Osteoblast (primary cell): ENCODE measurements around the gene RPS21. TPM values are rescaled to one million over a fixed set of nuclear protein-coding genes. Genes with fewer than 3 reads are reported as not detected.

Experiments
- DNase-seq: peaks from one replicate; pipeline ENCODE4 v3.0.0; 2011; ENCODE audit warnings: low spot score, mixed read lengths; ENCODE audit not compliant: insufficient read length; ENCODE audit errors: missing footprints
- H2AFZ ChIP-seq: 2 replicates; pipeline ENCODE4 v1.6.0; 2011; ENCODE audit warnings: mild to moderate bottlenecking, low read length
- H3K27ac ChIP-seq: 2 replicates; pipeline ENCODE4 v1.5.1; 2011; ENCODE audit warnings: mild to moderate bottlenecking, low read depth, low read length, moderate library complexity
- H3K27me3 ChIP-seq: 2 replicates; pipeline ENCODE4 v1.6.0; 2012; ENCODE audit warnings: mild to moderate bottlenecking, control low read depth, inconsistent platforms, low read length, moderate library complexity; ENCODE audit not compliant: insufficient read depth
- H3K36me3 ChIP-seq: 2 replicates; pipeline ENCODE4 v1.5.1; 2011; ENCODE audit warnings: mild to moderate bottlenecking, low read length, control low read depth, moderate library complexity; ENCODE audit not compliant: insufficient read depth
- H3K4me1 ChIP-seq: 2 replicates; pipeline ENCODE4 v1.5.1; 2011; ENCODE audit warnings: mild to moderate bottlenecking, low read length, control low read depth, moderate library complexity; ENCODE audit not compliant: insufficient read depth
- H3K4me2 ChIP-seq: 2 replicates; pipeline ENCODE4 v1.6.0; 2011; ENCODE audit warnings: mild to moderate bottlenecking, low read length; ENCODE audit not compliant: insufficient read depth
- H3K4me3 ChIP-seq: fragments of 200-600 bp; sonication (generic); 3 replicates; pipeline ENCODE4 v1.5.1; 2012; ENCODE audit warnings: mild to moderate bottlenecking, low read length, inconsistent platforms; ENCODE audit not compliant: insufficient read depth
- H3K79me2 ChIP-seq: 2 replicates; pipeline ENCODE4 v1.6.0; 2012; ENCODE audit warnings: mild to moderate bottlenecking, low read length, control low read depth, inconsistent platforms; ENCODE audit not compliant: insufficient read depth
- H3K9me3 ChIP-seq: 2 replicates; pipeline ENCODE4 v1.5.1; 2011; ENCODE audit warnings: low read depth, low read length, control low read depth
- H4K20me1 ChIP-seq: 2 replicates; pipeline ENCODE4 v1.6.0; 2012; ENCODE audit warnings: mild to moderate bottlenecking, low read length, control low read depth; ENCODE audit not compliant: insufficient read depth
- total RNA-seq: library from RNA; depleted of rRNA; stranded (reverse); fragments of >200 nt; gene quantifications from 2 replicates; pipeline ENCODE4 v1.2.3, GENCODE V29; 2012
- TF ChIP-seq, protein P1 (sequence below): IDR thresholded peaks from 2 replicates; pipeline ENCODE4 v1.5.1; 2011; ENCODE audit warnings: mild to moderate bottlenecking, low read depth, low read length, moderate library complexity; ENCODE audit errors: extremely low read depth

The RPS21 gene
- total RNA-seq, 1 donor: 460 TPM

DNA sequence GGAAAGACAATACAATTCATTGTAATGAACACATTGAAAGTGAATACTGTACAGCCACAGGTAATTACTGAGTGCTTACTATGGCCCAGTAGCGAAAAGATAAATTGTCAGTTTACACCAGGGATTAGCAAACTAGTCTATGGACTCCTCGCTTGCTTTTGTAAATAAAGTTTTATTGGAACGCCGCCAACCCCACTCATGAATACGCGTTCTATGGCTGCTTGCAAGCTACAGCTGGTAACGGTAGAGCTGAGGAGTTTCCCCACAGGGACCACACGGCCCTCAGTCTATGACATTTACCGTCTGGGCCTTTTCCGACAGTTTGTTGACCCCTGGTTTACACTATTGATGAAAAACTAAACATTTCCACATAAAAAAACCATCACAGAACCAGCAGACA is 44.0 kb upstream of the RPS21 start:
- Histone ChIP-seq H3K27me3 (no peaks in the 10 kb centered on the region), H3K36me3 (no peaks in the 10 kb centered on the region), H2AFZ (no peak overlapping the region), H3K4me3 (no peak overlapping the region), H3K79me2 (no peaks in the 10 kb centered on the region), H3K27ac (no peak overlapping the region), H4K20me1 (no peaks in the 10 kb centered on the region), H3K9me3 (no peaks in the 10 kb centered on the region), H3K4me1 (no peaks in the 10 kb centered on the region), H3K4me2 (no peak overlapping the region)
- TF ChIP-seq, protein P1, sequence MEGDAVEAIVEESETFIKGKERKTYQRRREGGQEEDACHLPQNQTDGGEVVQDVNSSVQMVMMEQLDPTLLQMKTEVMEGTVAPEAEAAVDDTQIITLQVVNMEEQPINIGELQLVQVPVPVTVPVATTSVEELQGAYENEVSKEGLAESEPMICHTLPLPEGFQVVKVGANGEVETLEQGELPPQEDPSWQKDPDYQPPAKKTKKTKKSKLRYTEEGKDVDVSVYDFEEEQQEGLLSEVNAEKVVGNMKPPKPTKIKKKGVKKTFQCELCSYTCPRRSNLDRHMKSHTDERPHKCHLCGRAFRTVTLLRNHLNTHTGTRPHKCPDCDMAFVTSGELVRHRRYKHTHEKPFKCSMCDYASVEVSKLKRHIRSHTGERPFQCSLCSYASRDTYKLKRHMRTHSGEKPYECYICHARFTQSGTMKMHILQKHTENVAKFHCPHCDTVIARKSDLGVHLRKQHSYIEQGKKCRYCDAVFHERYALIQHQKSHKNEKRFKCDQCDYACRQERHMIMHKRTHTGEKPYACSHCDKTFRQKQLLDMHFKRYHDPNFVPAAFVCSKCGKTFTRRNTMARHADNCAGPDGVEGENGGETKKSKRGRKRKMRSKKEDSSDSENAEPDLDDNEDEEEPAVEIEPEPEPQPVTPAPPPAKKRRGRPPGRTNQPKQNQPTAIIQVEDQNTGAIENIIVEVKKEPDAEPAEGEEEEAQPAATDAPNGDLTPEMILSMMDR: no peak
- DNase-seq: no peak

GRCh38 chr20:62344092-62344491 is 42.8 kb upstream of the RPS21 start:
- Histone ChIP-seq H3K27ac (no peak overlapping the region), H3K27me3 (no peaks in the 10 kb centered on the region), H4K20me1 (no peaks in the 10 kb centered on the region), H3K4me1 (no peaks in the 10 kb centered on the region), H3K79me2 (no peaks in the 10 kb centered on the region), H3K9me3 (no peaks in the 10 kb centered on the region), H2AFZ (no peak overlapping the region), H3K4me2 (no peak overlapping the region), H3K36me3 (no peaks in the 10 kb centered on the region), H3K4me3 (no peak overlapping the region)
- TF ChIP-seq, protein P1: no peak
- DNase-seq: no peak

DNA sequence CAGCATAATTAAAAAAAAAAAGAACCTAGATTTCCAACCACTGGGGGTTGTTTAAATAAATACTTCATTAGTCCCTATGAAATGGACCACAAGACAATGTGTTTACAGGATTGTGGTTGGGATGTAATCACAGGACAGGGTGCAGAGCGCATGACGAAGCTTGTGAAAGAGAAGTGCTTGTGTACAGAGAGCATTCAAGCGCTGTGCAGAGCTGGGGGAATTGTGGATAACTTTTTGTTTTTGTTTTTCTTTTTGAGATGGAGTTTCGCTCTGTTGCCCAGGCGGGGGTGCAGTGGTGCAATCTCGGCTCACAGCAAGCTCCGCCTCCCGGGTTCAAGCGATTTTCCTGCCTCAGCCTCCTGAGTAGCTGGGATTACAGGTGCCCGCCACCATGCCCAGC is 42.1 kb upstream of the RPS21 start:
- Histone ChIP-seq H2AFZ (no peak overlapping the region), H3K9me3 (no peaks in the 10 kb centered on the region), H4K20me1 (no peaks in the 10 kb centered on the region), H3K27ac (no peak overlapping the region), H3K27me3 (no peaks in the 10 kb centered on the region), H3K79me2 (no peaks in the 10 kb centered on the region), H3K4me2 (no peak overlapping the region), H3K36me3 (no peaks in the 10 kb centered on the region), H3K4me3 (no peak overlapping the region), H3K4me1 (no peaks in the 10 kb centered on the region)
- TF ChIP-seq, protein P1: no peak
- DNase-seq: no peak

DNA sequence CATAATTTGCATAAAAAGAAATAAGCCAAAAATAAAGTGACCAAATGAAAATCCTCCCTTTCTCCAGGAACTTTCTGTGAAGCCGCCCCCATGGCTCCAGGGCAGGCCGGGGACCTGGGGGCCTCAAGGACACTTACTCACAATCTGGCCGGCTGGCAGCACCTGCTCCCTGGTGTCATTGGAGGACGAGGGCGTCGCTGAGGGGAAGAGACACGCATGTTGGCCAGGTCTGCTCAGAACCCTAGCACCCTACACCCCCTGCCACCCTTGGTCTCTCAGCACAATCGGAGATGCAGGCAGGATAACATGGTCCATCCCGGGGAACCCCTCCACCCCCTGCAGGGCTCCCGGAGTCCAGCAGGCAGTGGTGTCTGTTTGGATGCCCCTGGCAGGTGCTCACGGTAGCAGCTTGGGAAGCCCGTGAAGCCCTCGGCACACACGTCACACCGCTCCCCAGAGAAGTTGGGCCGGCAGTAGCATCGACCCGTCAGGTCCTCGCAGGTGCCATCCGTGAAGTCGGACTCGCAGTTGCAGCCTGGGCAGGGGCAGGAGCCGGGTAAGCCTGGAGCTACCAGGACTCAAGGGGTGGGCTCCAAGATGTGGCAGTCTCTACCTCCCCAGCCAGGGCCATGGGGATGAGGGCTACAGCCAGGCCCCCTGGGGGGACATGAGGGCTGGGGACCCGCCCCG is 41.1 kb upstream of the RPS21 start:
- Histone ChIP-seq H2AFZ (no peak overlapping the region), H3K27me3 (no peaks in the 10 kb centered on the region), H3K27ac (no peak overlapping the region), H3K79me2 (no peaks in the 10 kb centered on the region), H3K4me1 (no peaks in the 10 kb centered on the region), H3K36me3 (no peaks in the 10 kb centered on the region), H3K4me3 (no peak overlapping the region), H3K4me2 (no peak overlapping the region), H4K20me1 (no peaks in the 10 kb centered on the region), H3K9me3 (no peaks in the 10 kb centered on the region)
- TF ChIP-seq, protein P1: no peak
- no peak for DNase-seq
